Kidney epithelial cell (primary cell): Measurements from ENCODE around the gene GPX1. TPM values are rescaled to one million over a fixed set of nuclear protein-coding genes. Genes with fewer than 3 reads are reported as not detected.

ENCODE experiments used
- DNase-seq: peaks from one replicate; pipeline ENCODE4 v3.0.0-alpha.2; 2010; ENCODE audit warnings: low read depth
- H3K27me3 ChIP-seq: 2 replicates; pipeline ENCODE4 v1.6.0; 2011; ENCODE audit warnings: low read length; ENCODE audit not compliant: control insufficient read depth, insufficient read depth
- H3K36me3 ChIP-seq: 2 replicates; pipeline ENCODE4 v1.5.1; 2011; ENCODE audit warnings: low read length; ENCODE audit not compliant: control insufficient read depth, insufficient read depth
- H3K4me3 ChIP-seq: 2 replicates; pipeline ENCODE4 v1.5.1; 2011; ENCODE audit warnings: low read depth, mild to moderate bottlenecking, control low read depth, low read length
- total RNA-seq: library from RNA; depleted of rRNA; stranded (reverse); fragments of >200 nt; gene quantifications from 2 replicates; pipeline ENCODE4 v1.2.3, GENCODE V29; 2015
- TF ChIP-seq, protein P1 (sequence below): IDR thresholded peaks from 2 replicates; pipeline ENCODE4 v1.5.1; 2011; ENCODE audit warnings: mild to moderate bottlenecking, moderate library complexity, low read length, control low read depth, inconsistent platforms; ENCODE audit not compliant: insufficient read depth, poor library complexity, severe bottlenecking

Gene GPX1
- total RNA-seq, 1 donor from 2014 or later: 422 TPM

DNA sequence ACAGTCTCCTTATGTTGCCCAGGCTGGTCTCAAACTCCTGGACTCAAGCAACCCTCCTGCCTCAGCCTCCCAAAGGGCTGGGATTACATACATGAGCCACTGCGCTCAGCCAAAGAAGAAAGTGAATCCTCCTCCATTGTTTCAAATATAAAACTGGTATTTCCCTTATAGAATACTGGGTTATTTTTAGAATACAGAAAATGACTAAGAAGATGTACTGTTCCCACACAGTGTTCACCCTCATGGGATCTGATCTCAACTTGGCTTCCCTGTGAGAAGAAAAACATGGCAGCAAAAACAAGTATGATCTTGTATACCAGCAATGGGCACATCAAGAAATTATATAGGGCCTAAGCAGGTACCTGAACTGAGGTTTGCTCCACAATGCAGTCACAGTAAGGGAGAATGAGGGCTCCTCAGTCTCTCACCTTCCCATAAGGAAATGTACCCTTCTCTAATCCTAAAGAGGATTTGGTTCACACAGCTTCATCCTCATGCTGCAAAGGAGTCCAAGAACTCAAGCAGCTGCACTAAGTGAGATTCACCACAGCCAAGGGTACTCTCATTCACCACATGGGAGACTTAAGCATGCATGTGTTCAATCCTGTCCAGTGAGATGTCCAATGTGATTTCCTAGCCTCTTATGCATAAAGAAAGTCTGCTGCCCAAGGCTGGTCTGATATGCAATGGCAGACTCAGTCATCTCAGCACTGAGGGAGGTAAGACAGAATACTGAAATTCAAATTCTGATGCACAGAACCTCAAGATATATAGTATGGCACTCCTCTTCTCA, 44.1 kb downstream of the GPX1 start:
- no peak for DNase-seq
- Histone ChIP-seq H3K27me3 (no peaks in the 10 kb centered on the region), H3K36me3 (peaks cover 1% of the 10 kb centered on the region), H3K4me3 (no peak overlapping the region)
- TF ChIP-seq, protein P1, sequence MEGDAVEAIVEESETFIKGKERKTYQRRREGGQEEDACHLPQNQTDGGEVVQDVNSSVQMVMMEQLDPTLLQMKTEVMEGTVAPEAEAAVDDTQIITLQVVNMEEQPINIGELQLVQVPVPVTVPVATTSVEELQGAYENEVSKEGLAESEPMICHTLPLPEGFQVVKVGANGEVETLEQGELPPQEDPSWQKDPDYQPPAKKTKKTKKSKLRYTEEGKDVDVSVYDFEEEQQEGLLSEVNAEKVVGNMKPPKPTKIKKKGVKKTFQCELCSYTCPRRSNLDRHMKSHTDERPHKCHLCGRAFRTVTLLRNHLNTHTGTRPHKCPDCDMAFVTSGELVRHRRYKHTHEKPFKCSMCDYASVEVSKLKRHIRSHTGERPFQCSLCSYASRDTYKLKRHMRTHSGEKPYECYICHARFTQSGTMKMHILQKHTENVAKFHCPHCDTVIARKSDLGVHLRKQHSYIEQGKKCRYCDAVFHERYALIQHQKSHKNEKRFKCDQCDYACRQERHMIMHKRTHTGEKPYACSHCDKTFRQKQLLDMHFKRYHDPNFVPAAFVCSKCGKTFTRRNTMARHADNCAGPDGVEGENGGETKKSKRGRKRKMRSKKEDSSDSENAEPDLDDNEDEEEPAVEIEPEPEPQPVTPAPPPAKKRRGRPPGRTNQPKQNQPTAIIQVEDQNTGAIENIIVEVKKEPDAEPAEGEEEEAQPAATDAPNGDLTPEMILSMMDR: no peak

DNA sequence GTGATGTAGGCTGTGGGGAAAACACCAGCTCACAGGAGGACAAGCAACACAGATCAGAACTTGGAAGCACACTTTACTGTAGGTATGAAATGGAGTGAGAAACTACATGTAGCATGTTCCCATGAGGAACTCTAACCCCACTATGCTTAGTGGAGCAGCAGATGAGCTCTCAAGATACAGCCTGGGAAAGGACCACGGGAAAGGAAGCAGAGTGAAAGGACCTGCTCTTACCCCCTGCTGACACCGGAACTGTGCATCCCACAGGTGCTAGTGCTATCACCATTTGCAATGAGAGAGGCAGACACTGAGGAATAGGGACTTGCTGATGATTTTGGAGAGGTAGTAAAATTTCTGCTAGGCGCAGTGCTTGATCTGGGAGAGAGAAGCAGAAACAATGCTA, 46.9 kb downstream of the GPX1 start:
- Histone ChIP-seq H3K36me3 (peaks cover 1% of the 10 kb centered on the region), H3K4me3 (no peak overlapping the region), H3K27me3 (no peaks in the 10 kb centered on the region)
- no peak for DNase-seq
- TF ChIP-seq, protein P1: no peak

DNA sequence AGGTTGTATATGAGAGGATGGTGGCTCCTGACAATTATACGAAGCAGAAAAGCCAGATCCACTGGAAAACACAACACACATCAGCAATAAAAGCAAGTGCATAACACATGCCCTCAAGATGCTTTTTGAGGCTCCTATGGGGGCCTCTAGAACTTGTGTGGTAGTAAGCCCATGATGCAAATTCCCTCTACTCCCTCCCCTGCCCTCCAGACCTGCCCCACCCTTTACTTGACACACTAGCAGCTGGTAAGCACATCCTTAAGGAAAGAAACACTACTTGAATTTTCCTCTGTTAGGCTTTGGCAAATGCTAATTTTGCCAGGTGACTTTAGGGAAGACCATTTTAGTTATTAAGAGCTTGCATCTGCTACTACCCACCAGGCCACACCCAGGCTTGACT, 47.5 kb downstream of the GPX1 start:
- no peak for DNase-seq
- Histone ChIP-seq H3K4me3 (no peak overlapping the region), H3K36me3 (peaks cover 1% of the 10 kb centered on the region), H3K27me3 (no peaks in the 10 kb centered on the region)
- TF ChIP-seq, protein P1: no peak

Other genes with a start within 250 kb of the GPX1 start
- 55.2 and 62.6 TPM in 2 replicates for gene USP19, start 237.5 kb downstream of the GPX1 start, total RNA-seq
- 197 and 262 TPM in 2 replicates for gene LAMB2, start 225.3 kb downstream of the GPX1 start, total RNA-seq
- 41.2 and 46.6 TPM in 2 replicates for gene CCDC71, start 192.0 kb downstream of the GPX1 start, total RNA-seq
- gene KLHDC8B, start 186.8 kb downstream of the GPX1 start, total RNA-seq: 6.4 and 10.1 TPM in 2 replicates
- gene C3orf62, start 81.1 kb downstream of the GPX1 start, total RNA-seq: 1.1 and 1.5 TPM in 2 replicates
- gene USP4, start 18.3 kb downstream of the GPX1 start, total RNA-seq: 17.4 and 24.1 TPM in 2 replicates
- 400 and 501 TPM in 2 replicates for gene RHOA, start 53.6 kb upstream of the GPX1 start, total RNA-seq
- gene TCTA, start 54.1 kb upstream of the GPX1 start, total RNA-seq: 16.0 and 17.4 TPM in 2 replicates
- 4.9 and 6.6 TPM in 2 replicates for gene AMT, start 64.1 kb upstream of the GPX1 start, total RNA-seq
- 5.4 and 13.1 TPM in 2 replicates for gene NICN1, start 71.0 kb upstream of the GPX1 start, total RNA-seq
- 59.7 and 60.0 TPM in 2 replicates for gene DAG1, start 111.9 kb upstream of the GPX1 start, total RNA-seq
- gene BSN, start 196.1 kb upstream of the GPX1 start, total RNA-seq: 0.92 and 2.7 TPM in 2 replicates